Suprapubic skin (tissue), 4 donors: ENCODE measurements around the gene SCAMP2.

ENCODE experiments used
- CTCF ChIP-seq, 2 donors: fragments of 200-600 bp in 1 of 2; fragments of 450-650 bp in 1 of 2; sonication (generic) in 1 of 2; IDR thresholded peaks; one replicate each; pipeline ENCODE4 v1.5.1; 2016 to 2019; ENCODE audit warnings: antibody characterized with exemption in 2 of 2, mild to moderate bottlenecking in 1 of 2, moderate library complexity in 1 of 2
- EP300 ChIP-seq: sonication (generic); formaldehyde crosslinking; IDR thresholded peaks from one replicate; pipeline ENCODE4 v1.6.1; 2017; ENCODE audit warnings: antibody characterized with exemption
- POLR2AphosphoS5 ChIP-seq, 3 donors: sonication (generic); formaldehyde crosslinking; IDR thresholded peaks; one replicate each; pipeline ENCODE4 v1.6.1; 2017; ENCODE audit warnings: antibody characterized with exemption in 3 of 3

- TF ChIP-seq CTCF (IDR thresholded peaks at IDR 0.05) (no peak), POLR2AphosphoS5 (IDR thresholded peaks at IDR 0.05) (no peak), EP300 (no peak)
Measured at GRCh38 chr15:74893627-74894026, 20.5 kb upstream of the SCAMP2 start.
